DMS114 treated with DMSO at 0.1 percent for 48 hours (cell line): ENCODE data around the gene SBF1.
"Not testable (repeated sequence)": the region's sequence is repeated elsewhere in the genome, so short reads cannot be mapped to it uniquely, and the experiment has no call there.

Source experiments
- DNase-seq: peaks from one replicate; lab custom pipeline; 2025; ENCODE audit not compliant: unreplicated experiment; lab: John Stamatoyannopoulos, UW

Gene SBF1, protein sequence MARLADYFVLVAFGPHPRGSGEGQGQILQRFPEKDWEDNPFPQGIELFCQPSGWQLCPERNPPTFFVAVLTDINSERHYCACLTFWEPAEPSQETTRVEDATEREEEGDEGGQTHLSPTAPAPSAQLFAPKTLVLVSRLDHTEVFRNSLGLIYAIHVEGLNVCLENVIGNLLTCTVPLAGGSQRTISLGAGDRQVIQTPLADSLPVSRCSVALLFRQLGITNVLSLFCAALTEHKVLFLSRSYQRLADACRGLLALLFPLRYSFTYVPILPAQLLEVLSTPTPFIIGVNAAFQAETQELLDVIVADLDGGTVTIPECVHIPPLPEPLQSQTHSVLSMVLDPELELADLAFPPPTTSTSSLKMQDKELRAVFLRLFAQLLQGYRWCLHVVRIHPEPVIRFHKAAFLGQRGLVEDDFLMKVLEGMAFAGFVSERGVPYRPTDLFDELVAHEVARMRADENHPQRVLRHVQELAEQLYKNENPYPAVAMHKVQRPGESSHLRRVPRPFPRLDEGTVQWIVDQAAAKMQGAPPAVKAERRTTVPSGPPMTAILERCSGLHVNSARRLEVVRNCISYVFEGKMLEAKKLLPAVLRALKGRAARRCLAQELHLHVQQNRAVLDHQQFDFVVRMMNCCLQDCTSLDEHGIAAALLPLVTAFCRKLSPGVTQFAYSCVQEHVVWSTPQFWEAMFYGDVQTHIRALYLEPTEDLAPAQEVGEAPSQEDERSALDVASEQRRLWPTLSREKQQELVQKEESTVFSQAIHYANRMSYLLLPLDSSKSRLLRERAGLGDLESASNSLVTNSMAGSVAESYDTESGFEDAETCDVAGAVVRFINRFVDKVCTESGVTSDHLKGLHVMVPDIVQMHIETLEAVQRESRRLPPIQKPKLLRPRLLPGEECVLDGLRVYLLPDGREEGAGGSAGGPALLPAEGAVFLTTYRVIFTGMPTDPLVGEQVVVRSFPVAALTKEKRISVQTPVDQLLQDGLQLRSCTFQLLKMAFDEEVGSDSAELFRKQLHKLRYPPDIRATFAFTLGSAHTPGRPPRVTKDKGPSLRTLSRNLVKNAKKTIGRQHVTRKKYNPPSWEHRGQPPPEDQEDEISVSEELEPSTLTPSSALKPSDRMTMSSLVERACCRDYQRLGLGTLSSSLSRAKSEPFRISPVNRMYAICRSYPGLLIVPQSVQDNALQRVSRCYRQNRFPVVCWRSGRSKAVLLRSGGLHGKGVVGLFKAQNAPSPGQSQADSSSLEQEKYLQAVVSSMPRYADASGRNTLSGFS (N-terminal part only)

DNA sequence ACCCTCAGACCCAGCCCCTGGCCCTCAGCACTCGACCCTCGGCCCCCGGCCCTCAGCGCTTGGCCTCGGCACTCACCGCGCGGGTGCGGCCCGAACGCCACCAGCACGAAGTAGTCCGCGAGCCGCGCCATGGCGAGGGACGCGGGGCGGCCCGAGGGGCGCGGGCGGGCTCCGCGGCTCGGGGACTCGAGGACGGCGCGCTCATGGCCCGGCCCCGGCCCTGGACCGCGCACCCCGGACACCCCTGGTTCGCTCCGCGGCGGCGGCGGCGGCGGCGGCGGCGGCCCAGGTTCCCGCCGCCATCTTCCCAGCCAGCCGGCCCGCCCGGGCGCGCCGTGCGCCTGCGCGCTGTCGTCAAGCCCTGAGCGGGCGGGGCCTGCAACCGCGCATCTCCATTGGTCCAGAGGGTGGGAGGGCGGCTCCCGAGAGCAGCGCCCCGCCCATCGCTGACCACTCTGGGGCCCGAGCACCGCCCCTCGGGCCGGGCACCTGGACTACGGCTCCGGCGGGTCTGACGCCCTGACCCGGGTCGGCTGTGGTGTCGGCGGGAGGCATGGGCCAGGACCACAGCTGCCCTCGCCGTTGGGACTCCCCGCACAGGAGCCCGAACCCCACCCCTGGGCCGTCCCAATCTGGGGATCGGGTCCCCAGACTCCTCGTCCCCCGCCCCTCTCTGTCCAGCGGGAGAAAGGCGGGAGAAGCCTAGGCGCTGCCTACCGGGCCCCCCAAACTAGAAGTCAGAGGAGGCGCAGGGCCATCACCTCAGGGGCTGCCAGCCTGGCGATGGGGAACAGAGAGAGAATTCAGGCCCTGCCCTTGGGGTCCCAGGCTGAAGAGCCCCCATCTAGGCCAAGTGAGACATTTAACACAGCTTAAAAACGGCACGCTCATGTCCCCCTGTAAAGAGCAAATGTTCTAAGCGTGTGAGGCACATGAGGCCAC, at the start of gene SBF1:
Gene SBF1 (minus strand): TSS at position 326 of the 942 bp plus-strand sequence. CDS start 195 bp downstream, at position 131.
- peak; percentile 61 for DNase-seq

DNA sequence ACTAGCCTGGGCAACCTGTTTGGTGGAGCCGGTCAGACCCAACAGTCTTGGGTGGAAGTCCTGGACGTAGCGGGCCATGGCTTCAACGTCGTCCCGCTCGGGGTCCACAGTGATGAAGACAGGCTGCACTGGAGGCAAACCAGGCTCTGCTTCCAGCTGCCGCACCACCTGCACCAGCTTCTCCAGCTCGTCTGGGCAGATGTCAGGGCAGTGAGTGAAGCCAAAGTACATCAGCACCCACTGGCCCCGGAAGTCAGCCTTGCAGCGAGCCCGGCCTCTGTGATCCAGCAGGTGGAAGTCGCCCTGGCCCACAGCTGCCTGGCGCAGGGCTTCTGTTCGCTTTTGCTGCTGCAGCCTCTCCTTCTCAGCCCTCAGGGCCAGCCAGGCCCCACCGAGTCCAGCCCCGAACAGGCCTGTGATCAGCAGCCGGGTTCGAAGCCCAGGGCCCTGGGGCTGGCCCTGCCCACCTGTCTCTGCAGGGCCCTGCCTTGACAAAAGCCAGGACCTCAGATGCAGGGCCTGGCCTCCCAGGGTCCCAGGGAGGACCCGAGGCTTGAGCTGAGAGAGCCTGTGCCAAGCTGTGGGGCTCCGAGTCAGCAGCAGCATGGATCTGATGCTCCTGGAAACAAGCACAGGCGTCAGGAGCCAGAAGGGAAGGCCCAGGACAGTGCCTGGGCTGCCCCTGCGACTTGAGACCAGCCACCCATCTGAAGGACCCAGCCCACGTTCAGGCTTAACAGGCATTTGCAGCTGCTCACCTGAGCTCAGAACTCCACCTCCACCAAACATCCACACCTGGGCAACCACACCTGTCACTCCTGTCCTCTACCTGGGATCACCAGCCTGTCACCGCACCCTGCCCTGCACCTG, 49.2 kb upstream of the SBF1 start:
- no peak for DNase-seq

DNA sequence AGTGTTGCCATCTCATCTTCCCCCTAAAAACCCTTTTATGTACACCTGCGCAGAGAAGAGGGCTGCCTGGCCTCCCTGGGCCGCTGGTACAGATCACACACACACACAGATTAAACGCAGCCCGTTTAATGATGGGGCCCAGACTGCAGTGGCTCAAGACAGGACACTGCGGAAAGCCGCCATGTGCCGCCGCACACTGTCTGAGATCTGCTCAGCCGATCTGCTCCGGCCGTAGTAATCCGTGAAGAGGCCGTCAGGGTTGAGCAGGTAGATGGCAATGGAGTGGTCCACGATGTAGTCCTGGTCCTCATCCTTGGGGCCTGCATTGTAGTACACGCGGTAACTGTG, 48.6 kb upstream of the SBF1 start:
- no peak for DNase-seq

DNA sequence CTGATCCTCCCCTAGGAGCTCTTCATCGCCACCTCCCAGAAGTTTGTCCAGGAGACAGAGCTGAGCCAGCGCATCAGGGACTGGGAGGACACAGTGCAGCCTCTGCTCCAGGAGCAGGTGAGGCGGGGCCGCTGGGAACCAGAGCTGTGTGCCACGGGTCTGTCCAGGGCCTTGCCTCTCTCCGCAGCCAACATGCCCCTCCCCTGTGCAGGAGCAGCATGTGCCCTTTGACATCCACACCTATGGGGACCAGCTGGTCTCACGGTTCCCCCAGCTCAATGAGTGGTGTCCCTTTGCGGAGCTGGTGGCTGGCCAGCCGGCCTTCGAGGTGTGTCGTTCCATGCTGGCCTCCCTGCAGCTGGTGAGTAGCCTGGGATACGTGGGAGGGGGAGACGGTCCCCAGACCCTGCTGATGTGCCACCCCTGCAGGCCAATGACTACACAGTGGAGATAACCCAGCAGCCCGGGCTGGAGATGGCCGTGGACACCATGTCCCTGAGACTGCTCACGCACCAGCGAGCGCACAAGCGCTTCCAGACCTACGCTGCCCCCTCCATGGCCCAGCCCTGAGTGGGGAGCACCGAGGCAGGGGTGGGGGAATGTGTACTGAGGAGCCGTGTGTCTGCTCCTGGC, 48.1 kb upstream of the SBF1 start:
- no peak for DNase-seq

DNA sequence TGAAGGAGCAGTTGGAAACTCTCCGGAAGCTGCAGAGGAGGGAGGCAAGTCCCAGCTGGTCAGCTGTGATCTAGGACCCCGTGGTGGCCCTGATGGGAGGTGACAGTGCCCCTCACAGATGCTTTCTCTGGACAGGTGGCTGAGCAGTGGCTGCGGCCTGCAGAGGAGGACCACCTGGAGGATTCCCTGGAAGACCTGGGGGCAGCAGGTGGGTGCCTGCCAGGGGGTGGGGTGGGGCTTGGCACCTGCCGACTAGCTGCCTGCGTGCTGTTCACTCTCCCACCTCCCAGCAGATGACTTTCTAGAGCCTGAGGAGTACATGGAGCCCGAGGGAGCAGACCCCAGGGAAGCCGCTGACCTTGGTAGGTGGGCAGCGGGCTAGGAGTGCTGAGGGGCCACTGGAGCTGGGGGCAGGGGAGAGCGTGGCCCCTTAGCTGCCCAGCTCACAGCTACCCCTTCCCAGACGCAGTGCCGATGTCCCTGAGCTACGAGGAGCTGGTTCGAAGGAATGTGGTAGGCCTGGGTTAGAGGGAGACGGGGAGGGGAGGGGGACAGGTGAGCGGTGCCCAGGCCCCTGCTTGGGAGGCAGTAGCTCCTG, 47.5 kb upstream of the SBF1 start:
- no peak for DNase-seq

DNA sequence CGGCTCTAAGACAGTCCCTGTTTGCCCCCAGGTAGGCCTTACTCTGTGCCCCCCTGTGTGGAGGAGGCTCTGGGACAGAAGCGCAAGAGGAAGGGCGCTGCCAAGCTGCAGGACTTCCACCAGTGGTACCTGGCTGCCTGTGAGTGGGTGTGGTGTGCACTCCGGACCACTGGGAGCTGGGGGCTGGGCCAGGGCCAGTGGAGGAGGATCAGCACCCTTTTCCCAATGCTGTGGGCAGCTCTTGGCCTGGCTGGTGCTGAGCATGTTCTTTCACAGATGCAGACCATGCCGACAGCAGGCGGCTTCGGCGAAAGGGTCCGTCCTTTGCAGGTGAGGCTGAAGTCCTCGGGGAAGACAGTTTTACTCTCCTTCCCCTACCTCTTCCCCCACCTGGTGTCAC, 46.9 kb upstream of the SBF1 start:
- no peak for DNase-seq

DNA sequence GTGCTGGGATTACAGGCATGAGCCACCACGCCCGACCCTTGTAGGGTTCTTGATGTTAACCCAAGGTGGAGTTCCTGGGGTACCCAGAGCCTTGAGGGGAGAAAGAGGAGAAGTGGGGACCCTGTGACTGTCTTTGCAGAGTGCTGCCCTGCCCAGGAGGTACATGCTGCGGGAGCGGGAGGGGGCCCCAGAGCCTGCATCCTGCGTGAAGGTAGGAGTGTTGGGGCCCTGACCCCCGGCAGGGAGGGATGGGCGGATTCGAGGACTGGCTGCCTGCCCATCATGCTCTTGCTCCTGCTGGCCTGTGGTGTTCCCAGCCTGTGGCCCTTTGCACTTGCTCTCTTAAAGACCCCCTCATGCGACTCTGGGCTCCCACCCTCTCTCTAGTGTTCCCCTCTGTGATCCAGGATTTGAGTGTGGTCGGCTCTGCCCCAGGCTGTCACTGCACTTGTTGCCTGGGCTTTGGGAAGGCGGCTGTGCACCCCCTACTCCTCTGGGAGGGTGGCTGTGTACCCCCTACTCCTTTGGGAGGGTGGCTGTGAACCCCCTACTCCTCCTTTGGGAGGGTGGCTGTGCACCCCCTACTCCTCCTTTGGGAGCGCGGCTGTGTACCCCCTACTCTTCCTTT, 46.1 kb upstream of the SBF1 start:
- DNase-seq: no peak

DNA sequence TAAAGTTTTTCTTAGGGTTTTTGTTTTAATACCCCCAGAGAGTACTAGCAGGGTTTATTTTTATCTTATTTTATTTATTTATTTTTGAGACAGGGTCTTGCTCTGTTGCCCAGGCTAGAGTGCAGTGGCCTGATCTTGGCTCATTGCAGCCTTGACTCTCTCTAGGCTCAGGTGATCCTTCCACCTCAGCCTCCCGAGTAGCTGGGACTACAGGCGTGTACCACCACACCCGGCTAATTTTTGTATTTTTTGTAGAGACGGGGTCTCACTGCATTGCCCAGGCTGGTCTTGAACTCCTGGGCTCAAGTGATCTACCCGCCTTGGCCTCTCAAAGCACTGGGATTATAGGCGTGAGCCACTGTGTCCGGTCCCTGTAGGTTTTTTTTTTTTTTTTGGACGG, 45.3 kb upstream of the SBF1 start:
- not testable (repeated sequence) for DNase-seq

DNA sequence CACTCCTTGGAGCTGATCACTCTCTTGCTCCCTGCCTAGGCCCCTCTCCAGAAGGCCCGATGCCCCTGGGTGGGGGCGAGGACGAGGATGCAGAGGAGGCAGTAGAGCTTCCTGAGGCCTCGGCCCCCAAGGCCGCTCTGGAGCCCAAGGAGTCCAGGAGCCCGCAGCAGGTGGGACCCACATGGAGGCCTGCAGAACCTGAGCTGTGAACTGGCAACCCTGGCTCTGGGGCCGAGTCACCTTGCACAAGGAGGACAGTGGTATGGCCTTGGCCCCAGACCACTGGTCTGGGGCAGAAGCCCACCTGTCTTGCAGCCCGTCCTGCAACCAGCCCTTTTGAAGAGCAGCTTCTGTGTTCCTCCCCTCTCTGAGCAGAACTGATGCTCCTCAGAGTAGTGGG, 44.3 kb upstream of the SBF1 start:
- DNase-seq: no peak

DNA sequence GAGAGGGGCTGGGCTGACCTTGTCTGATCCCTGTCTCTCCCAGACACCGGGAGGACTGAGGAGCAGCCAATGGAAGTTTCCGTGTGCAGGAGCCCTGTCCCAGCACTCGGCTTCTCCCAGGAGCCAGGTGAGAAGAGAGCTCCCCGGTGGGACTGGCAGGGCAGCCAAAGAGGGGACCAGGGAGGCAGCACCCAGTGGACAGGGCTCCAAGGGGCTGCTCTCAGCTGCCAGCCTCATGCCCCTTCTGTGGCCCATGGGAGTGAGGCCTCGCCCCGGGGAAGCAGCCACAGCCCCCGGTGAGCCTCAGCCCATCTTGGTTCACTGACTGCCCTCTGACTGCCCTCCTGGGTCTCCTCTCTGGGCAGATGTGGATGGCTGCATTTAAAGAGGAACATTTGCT, 43.8 kb upstream of the SBF1 start:
- no peak for DNase-seq

DNA sequence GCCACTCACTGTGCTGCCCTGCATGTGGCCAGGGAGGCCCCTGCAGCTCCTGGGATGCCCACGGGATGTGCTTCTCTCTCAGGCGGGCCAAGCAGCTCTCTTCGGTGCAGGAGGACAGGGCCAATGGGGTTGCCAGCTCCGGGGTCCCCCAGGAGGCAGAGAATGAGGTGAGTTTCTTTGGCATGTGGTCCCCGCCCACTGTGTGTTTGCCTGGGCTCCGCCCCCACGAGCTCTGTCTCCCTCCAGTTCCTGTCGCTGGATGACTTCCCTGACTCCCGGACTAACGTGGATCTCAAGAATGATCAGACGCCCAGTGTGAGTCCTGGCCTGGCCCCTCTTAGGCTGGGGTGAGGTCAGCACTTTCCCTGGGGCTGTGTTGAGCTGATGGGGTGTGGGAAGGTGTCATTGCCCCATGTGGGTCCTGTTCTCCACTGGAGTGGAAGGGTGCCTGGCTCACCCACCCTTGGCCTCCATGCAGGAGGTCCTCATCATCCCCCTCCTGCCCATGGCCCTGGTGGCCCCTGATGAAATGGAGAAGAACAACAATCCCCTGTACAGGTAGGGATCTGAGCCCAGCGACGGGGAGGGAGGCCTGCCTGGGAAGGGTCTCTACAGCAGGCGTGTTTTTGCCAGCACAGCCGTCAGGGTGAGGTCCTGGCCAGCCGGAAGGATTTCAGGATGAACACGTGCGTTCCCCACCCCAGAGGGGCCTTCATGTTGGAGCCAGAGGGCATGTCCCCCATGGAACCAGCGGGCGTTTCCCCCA, 42.8 kb upstream of the SBF1 start:
- DNase-seq: no peak

DNA sequence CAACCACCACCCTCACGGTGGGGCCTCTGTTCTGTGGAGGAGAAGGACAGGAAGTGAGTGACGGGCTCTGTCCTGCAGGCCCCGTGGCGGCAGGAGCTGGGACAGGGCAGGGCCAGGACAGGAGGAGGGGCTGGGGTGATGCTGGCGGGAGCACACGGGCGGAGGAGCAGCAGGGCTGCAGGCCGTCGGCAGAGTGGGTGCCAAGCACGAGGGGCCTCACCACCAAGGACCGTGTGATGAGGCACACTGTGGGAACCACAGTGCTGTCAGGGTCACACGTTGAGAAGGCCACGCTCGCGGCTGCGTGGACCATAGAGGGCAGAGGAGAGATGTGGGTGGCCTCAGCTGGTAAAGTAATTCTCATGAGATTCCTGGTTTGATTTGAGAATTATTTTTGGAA, 42.1 kb upstream of the SBF1 start:
- no peak for DNase-seq

DNA sequence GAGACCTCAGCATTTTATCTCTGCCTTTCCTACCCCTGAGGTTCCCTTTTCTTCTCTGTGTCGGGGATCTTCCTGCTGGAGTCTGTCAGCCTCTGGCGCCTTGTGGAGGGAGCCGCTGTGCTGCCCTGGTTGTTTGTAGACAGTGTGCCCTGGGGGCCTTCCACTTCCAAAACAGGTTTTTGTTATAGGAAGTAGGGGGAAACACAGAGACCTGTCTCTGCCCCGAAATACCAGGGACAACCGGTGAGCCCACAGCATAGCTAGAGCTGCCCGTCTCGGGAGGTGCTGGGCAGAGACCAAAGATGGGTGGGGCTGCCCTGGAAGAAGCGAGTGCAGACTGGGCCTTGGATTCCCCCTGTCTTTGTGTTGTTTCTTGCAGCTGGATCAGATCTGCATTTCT, 41.2 kb upstream of the SBF1 start:
- no peak for DNase-seq

DNA sequence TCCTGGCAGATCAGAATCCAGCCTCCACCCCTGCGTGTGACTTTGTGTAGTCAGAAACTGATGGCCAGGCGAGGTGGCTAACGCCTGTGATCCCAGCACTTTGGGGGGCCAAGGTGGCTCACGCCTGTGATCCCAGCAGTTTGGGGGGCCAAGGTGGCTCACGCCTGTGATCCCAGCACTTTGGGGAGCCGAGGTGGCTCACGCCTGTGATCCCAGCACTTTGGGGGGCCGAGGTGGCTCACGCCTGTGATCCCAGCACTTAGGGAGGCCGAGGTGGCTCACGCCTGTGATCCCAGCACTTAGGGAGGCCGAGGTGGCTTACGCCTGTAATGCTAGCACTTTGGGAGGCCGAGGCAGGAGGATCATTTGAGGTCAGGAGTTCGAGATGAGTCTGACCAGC, 38.3 kb upstream of the SBF1 start:
- DNase-seq: no peak

DNA sequence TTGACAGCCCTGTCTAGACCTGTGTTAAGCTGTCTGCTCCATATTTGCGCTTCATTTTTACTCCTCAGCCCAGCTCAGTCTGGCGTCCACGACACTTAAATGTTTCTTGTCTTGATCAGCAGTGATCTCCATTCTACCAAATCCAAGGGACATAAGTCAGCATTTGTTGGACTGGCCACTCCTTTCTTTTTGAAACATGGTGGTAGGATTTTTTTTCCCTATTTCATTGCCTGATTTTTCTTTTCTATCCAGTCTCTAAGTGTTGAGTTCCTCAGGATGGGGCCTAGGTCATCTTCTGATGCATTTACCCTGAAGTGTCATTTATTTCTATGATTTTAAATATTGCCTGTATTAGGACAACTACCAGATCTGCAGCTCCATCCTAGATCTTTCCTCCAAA, 34.1 kb upstream of the SBF1 start:
- DNase-seq: no peak

DNA sequence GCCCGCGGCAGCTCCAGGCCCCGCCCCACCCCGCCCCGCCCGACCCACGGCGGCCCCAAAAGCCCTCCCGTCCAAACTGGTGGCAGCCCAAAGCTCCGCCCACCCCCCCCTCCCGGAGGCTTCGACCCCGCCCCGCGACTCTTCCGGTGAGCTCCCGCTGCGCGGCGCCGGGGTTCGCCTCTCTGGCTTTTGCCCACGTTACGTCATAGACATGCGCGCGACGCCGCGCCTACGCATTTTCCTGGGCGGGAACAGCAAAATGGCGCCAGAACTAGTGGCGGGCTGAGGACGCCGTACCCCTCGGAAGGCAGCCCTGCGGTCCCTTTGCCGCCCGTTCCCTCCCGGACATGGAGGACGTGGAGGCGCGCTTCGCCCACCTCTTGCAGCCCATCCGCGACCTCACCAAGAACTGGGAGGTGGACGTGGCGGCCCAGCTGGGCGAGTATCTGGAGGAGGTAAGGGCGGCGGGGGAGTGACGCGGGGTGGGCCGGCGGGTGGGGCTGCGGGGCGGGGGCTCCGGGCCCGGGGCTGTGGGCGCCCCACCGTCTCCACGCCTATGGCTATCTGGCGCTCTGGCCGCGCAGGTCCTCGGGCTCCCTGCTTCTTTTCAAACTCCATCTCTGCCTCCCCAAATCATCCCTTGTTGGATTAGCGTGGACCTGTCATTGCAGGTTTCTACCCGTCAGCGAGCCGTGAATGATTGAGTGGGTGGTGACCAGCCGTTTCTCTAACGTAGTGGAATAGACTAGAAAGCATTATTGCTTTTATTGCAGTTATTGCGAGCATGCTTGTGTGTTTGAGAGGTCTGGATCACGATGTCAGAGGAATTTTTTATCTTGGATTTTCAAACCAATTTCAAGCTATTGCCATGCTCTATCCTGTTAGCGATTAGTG, 33.4 kb upstream of the SBF1 start, which contains the start of gene NCAPH2:
Gene NCAPH2 (plus strand): TSS at position 234 of the 894 bp plus-strand sequence. CDS start 114 bp downstream, at position 348.
- DNase-seq: peak; percentile 85
